Measurements from ENCODE around the gene CTNNA3. TPM values are rescaled to one million over a fixed set of nuclear protein-coding genes. Genes with fewer than 3 reads are reported as not detected.

Gene CTNNA3
- total RNA-seq, 1 donor from 2014 or later: 0.13 TPM

GRCh38 chr10:67033878-67034277 lies 662.1 kb downstream of the CTNNA3 start:
- no peak for DNase-seq (ENCODE audit: low read depth in 2 of 2)

- DNase-seq (ENCODE audit: low read depth in 2 of 2): no peak
Measured at GRCh38 chr10:67022099-67022498, 673.9 kb downstream of the CTNNA3 start.

GRCh38 chr10:67017218-67017617 lies 678.8 kb downstream of the CTNNA3 start:
- DNase-seq (ENCODE audit: low read depth in 2 of 2): no peak

- no peak for DNase-seq (ENCODE audit: low read depth in 2 of 2)
Measured at GRCh38 chr10:67015225-67015624, 680.8 kb downstream of the CTNNA3 start.

- no peak for DNase-seq (ENCODE audit: low read depth in 2 of 2)
Measured at GRCh38 chr10:67011981-67012380, 684.0 kb downstream of the CTNNA3 start.

- no peak for DNase-seq (ENCODE audit: low read depth in 2 of 2)
Measured at GRCh38 chr10:67011480-67011879, 684.5 kb downstream of the CTNNA3 start.

GRCh38 chr10:67005981-67006380 lies 690.0 kb downstream of the CTNNA3 start:
- no peak for DNase-seq (ENCODE audit: low read depth in 2 of 2)

- DNase-seq (ENCODE audit: low read depth in 2 of 2): no peak
Measured at GRCh38 chr10:67004690-67005089, 691.3 kb downstream of the CTNNA3 start.

- DNase-seq (ENCODE audit: low read depth in 2 of 2): no peak
Measured at GRCh38 chr10:66999762-67000545, 696.0 kb downstream of the CTNNA3 start.

GRCh38 chr10:66996996-66997395 lies 699.0 kb downstream of the CTNNA3 start:
- DNase-seq (ENCODE audit: low read depth in 2 of 2): no peak

GRCh38 chr10:66990143-66990830 lies 705.7 kb downstream of the CTNNA3 start:
- DNase-seq (ENCODE audit: low read depth in 2 of 2): no peak

- DNase-seq (ENCODE audit: low read depth in 2 of 2): no peak
Measured at GRCh38 chr10:66983475-66983818, 712.5 kb downstream of the CTNNA3 start.

- DNase-seq (ENCODE audit: low read depth in 2 of 2): no peak
Measured at GRCh38 chr10:66982792-66983474, 713.1 kb downstream of the CTNNA3 start.

- no peak for DNase-seq (ENCODE audit: low read depth in 2 of 2)
Measured at GRCh38 chr10:66982053-66982420, 714.0 kb downstream of the CTNNA3 start.

GRCh38 chr10:66981361-66982052 lies 714.5 kb downstream of the CTNNA3 start:
- no peak for DNase-seq (ENCODE audit: low read depth in 2 of 2)

GRCh38 chr10:66980246-66980815 lies 715.7 kb downstream of the CTNNA3 start:
- no peak for DNase-seq (ENCODE audit: low read depth in 2 of 2)

- no peak for DNase-seq (ENCODE audit: low read depth in 2 of 2)
Measured at GRCh38 chr10:66964946-66965345, 731.0 kb downstream of the CTNNA3 start.

GRCh38 chr10:66958466-66958865 lies 737.5 kb downstream of the CTNNA3 start:
- DNase-seq (ENCODE audit: low read depth in 2 of 2): no peak

- no peak for DNase-seq (ENCODE audit: low read depth in 2 of 2)
Measured at GRCh38 chr10:66951896-66952295, 744.1 kb downstream of the CTNNA3 start.

GRCh38 chr10:66943590-66943989 lies 752.4 kb downstream of the CTNNA3 start:
- DNase-seq (ENCODE audit: low read depth in 2 of 2): no peak

- no peak for DNase-seq (ENCODE audit: low read depth in 2 of 2)
Measured at GRCh38 chr10:66942407-66942806, 753.6 kb downstream of the CTNNA3 start.

GRCh38 chr10:66941491-66941890 lies 754.5 kb downstream of the CTNNA3 start:
- DNase-seq (ENCODE audit: low read depth in 2 of 2): no peak

Data from dermis microvascular lymphatic vessel endothelial cell (primary cell).